ENCODE data around the gene PLEKHM3.

DNA sequence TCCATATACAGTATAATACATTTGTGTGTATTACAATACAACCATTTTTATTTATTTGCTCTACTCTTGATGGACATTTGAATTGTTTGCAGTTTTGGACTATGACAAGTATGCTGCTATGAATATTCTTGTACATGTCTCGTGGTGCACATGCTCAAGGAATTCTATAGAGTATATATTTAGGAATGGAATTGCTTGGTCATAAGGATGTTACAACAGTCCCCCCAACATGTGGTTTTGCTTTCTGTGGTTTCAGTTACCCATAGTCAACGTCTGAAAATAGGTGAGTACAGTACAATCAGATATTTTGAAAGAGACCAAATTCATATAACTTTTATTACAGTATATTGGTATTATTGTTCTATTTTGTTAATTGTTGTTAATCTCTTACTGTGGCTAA is 24.1 kb upstream of the PLEKHM3 start:
- no peak for TF ChIP-seq EZH2 (IDR thresholded peaks at IDR 0.05; ENCODE audit: borderline replicate concordance, low read depth, low read length, poor library complexity, severe bottlenecking)
- TF ChIP-seq, protein P1, sequence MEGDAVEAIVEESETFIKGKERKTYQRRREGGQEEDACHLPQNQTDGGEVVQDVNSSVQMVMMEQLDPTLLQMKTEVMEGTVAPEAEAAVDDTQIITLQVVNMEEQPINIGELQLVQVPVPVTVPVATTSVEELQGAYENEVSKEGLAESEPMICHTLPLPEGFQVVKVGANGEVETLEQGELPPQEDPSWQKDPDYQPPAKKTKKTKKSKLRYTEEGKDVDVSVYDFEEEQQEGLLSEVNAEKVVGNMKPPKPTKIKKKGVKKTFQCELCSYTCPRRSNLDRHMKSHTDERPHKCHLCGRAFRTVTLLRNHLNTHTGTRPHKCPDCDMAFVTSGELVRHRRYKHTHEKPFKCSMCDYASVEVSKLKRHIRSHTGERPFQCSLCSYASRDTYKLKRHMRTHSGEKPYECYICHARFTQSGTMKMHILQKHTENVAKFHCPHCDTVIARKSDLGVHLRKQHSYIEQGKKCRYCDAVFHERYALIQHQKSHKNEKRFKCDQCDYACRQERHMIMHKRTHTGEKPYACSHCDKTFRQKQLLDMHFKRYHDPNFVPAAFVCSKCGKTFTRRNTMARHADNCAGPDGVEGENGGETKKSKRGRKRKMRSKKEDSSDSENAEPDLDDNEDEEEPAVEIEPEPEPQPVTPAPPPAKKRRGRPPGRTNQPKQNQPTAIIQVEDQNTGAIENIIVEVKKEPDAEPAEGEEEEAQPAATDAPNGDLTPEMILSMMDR (conservative IDR thresholded peaks at IDR 0.05; ENCODE audit: low read depth, low read length), result no peak

Data from A673 (cell line).